Ovary (tissue), 9 donors: ENCODE measurements around the gene GRIK5. TPM values are rescaled to one million over a fixed set of nuclear protein-coding genes. Genes with fewer than 3 reads are reported as not detected.

Experiments
- DNase-seq, 5 donors: peaks; one replicate each; pipeline ENCODE4 v3.0.0-alpha.2; 2019 to 2020
- H3K27ac ChIP-seq, 2 donors: fragments of 200-600 bp; one replicate each; pipeline versions ENCODE4 v1.5.1 to v1.8.0; 2019 to 2022
- H3K27me3 ChIP-seq: fragments of 200-600 bp; one replicate; pipeline ENCODE4 v1.8.0; 2022
- H3K36me3 ChIP-seq: fragments of 200-600 bp; sonication (generic); one replicate; pipeline ENCODE4 v1.5.1; 2019
- H3K4me1 ChIP-seq: one replicate; pipeline ENCODE4 v1.8.1; 2013; ENCODE audit warnings: mild to moderate bottlenecking, moderate library complexity; ENCODE audit not compliant: insufficient read depth
- H3K4me3 ChIP-seq: fragments of 200-600 bp; sonication (generic); one replicate; pipeline ENCODE4 v1.5.1; 2017
- H3K9me3 ChIP-seq, 2 donors: fragments of 200-600 bp in 1 of 2; sonication (generic) in 1 of 2; one replicate each; pipeline versions ENCODE4 v1.5.1 to v1.8.1; 2013 to 2019; ENCODE audit warnings: mild to moderate bottlenecking in 1 of 2, moderate library complexity in 1 of 2
- EP300 ChIP-seq: sonication (generic); formaldehyde crosslinking; IDR thresholded peaks from one replicate; pipeline ENCODE4 v1.6.1; 2017; ENCODE audit warnings: antibody characterized with exemption
- POLR2A ChIP-seq: fragments of 450-650 bp; IDR thresholded peaks from one replicate; pipeline ENCODE4 v1.6.1; 2017; ENCODE audit warnings: antibody characterized with exemption, mild to moderate bottlenecking, moderate library complexity
- WGBS, 3 donors: extraction: QIAGEN DNeasy Blood & Tissue Kit in 1 of 3; methylation state at CpG; one replicate each; pipeline versions ENCODE4 v1.1.5 to v1.1.7; 2013 to 2017; 5-methylcytosine and 5-hydroxymethylcytosine counted together
- intact Hi-C, 4 donors: fragments of 100-400 bp; cut with DNase I; formaldehyde crosslinking; loops; one replicate each; pipeline versions ENCODE4 v1.11.0 to v1.15.1; 2022 to 2023
- polyA plus RNA-seq, 2 donors: library from polyadenylated mRNA; stranded (reverse); fragments of 200-250 nt in 1 of 2; fragments of 350-450 nt in 1 of 2; fragmentation: Illumina TruSeq in 1 of 2; extraction: RNeasy Lipid Tissue Mini Kit (QIAGEN cat#74804) in 1 of 2; gene quantifications; one replicate each; pipeline ENCODE4 v1.2.3, GENCODE V29; 2013 to 2014
- total RNA-seq, 7 donors: library from RNA; depleted of rRNA in 2 of 7; stranded (reverse); fragments of >200 nt in 2 of 7; fragmentation: NEBNext Ultra II Directional in 3 of 7; extraction: Animal tissue kit (Norgen Biotek cat#: 25700) in 3 of 7; gene quantifications; one replicate each; pipeline versions ENCODE4 v1.1.0 to v1.2.4, GENCODE V29; 2016 to 2023
- TF ChIP-seq, protein P1 (sequence below), 3 donors: fragments of 450-650 bp in 2 of 3; fragments of 200-600 bp in 1 of 3; IDR thresholded peaks; one replicate each; pipeline versions ENCODE4 v1.5.1 to v1.8.0; 2016 to 2022; ENCODE audit warnings: antibody characterized with exemption in 3 of 3, mild to moderate bottlenecking in 1 of 3
- donor health status: DM: no; HTN: no; CAD: no; lungs with moderate emphysema.
- donor health status: DM: no; HTN: no; CAD: no.
- donor health status: Bipolar disorder and iron deficiency.
- donor health status: DM: yes; HTN: yes; CAD: no.
- donor health status: DM: no; HTN: no; CAD: no.
- donor health status: DM: yes; HTN: yes; CAD: no.

The GRIK5 gene
- total and polyA plus RNA-seq, 9 donors, result 1.7 to 16.3 (median 3.7) TPM

DNA sequence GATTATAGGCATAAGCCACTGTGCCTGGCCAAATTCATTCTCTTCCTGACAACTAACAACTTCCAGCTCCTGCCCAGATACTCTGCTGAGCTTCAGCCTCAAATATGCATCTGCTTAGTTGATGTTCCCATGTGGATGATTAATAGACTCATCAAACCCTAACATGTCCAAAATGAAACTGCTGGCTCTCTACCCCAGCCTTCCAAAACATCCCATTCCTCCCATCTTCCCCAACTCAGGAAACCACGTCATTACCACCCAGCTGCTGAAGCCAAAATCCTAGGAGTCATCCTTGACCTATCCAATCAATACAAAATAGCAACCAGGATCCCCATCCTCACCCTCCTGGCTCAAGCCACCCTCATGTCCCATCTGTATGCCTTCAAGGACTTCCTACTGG is 41.4 kb upstream of the GRIK5 start:
- H3K27ac ChIP-seq, result no peak overlapping the region
- peaks cover 4% of the 10 kb centered on the region for H3K4me1 ChIP-seq
- no peaks in the 10 kb centered on the region for H3K36me3 ChIP-seq
- no peak for TF ChIP-seq POLR2A
- TF ChIP-seq, protein P1, sequence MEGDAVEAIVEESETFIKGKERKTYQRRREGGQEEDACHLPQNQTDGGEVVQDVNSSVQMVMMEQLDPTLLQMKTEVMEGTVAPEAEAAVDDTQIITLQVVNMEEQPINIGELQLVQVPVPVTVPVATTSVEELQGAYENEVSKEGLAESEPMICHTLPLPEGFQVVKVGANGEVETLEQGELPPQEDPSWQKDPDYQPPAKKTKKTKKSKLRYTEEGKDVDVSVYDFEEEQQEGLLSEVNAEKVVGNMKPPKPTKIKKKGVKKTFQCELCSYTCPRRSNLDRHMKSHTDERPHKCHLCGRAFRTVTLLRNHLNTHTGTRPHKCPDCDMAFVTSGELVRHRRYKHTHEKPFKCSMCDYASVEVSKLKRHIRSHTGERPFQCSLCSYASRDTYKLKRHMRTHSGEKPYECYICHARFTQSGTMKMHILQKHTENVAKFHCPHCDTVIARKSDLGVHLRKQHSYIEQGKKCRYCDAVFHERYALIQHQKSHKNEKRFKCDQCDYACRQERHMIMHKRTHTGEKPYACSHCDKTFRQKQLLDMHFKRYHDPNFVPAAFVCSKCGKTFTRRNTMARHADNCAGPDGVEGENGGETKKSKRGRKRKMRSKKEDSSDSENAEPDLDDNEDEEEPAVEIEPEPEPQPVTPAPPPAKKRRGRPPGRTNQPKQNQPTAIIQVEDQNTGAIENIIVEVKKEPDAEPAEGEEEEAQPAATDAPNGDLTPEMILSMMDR (IDR thresholded peaks at IDR 0.05), result no peak
- TF ChIP-seq EP300, result no peak
- DNase-seq, result no peak
- H3K4me3 ChIP-seq, result no peak overlapping the region
- no peaks in the 10 kb centered on the region for H3K27me3 ChIP-seq
- 40 to 59% (median 44%) methylated on average over 1 of the region's 1 CpG for WGBS, 3 donors
- intact Hi-C loops, result no loop called here
- no peaks in the 10 kb centered on the region for H3K9me3 ChIP-seq

DNA sequence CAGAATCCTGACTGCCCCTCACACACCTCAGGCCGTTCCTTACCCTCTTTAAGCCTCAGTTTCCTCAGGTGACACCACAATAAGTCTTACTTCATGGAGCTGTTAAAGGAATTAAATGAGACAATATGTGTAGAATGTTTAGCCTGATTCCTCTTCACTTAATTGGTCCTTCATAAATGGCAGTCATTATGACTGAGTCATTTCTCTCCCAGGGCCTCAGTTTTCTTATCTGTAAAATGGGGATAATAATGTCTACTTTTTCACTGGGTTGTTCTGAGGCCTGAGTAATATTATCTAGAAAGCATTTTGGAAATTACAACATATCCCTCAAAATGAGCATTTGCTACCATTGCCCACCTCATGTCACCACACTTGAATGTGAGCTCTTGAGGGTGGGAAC is 40.7 kb upstream of the GRIK5 start:
- Histone ChIP-seq H3K4me3 (no peak overlapping the region), H3K36me3 (no peaks in the 10 kb centered on the region), H3K9me3 (no peaks in the 10 kb centered on the region), H3K27me3 (no peaks in the 10 kb centered on the region), H3K27ac (no peak overlapping the region), H3K4me1 (peaks cover 4% of the 10 kb centered on the region)
- WGBS, 3 donors, result 88 to 90% (median 89%) methylated on average over 1 of the region's 1 CpG
- TF ChIP-seq EP300 (no peak), POLR2A (no peak)
- TF ChIP-seq, protein P1 (IDR thresholded peaks at IDR 0.05), result no peak
- DNase-seq, result no peak
- intact Hi-C loops, result no loop called here

DNA sequence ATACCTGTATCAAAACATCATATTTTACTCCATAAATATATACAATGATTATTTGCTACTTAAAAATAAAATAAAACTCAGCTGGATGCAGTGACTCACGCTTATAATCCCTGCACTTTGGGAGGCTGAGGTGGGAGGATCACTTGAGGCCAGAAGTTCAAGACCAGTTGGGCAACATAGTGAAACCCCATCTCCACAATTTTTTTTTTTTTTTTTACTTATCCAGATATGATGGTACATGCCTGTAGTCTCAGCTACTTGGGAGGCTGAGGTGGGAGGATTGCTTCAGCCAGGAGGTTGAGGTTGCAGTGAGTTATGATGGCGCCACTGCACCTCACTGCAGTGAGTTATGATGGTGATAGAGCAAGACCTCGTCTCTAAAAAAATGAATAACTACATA is 39.9 kb upstream of the GRIK5 start:
- Histone ChIP-seq H3K27ac (no peak overlapping the region), H3K27me3 (no peaks in the 10 kb centered on the region), H3K4me3 (no peak overlapping the region), H3K4me1 (peaks cover 4% of the 10 kb centered on the region), H3K36me3 (no peaks in the 10 kb centered on the region), H3K9me3 (no peaks in the 10 kb centered on the region)
- 41 to 56% (median 48%) methylated on average over 3 of the region's 3 CpGs for WGBS, 3 donors
- TF ChIP-seq EP300 (no peak), POLR2A (no peak)
- TF ChIP-seq, protein P1 (IDR thresholded peaks at IDR 0.05), result no peak
- intact Hi-C loops, result no loop called here
- DNase-seq, result no peak

DNA sequence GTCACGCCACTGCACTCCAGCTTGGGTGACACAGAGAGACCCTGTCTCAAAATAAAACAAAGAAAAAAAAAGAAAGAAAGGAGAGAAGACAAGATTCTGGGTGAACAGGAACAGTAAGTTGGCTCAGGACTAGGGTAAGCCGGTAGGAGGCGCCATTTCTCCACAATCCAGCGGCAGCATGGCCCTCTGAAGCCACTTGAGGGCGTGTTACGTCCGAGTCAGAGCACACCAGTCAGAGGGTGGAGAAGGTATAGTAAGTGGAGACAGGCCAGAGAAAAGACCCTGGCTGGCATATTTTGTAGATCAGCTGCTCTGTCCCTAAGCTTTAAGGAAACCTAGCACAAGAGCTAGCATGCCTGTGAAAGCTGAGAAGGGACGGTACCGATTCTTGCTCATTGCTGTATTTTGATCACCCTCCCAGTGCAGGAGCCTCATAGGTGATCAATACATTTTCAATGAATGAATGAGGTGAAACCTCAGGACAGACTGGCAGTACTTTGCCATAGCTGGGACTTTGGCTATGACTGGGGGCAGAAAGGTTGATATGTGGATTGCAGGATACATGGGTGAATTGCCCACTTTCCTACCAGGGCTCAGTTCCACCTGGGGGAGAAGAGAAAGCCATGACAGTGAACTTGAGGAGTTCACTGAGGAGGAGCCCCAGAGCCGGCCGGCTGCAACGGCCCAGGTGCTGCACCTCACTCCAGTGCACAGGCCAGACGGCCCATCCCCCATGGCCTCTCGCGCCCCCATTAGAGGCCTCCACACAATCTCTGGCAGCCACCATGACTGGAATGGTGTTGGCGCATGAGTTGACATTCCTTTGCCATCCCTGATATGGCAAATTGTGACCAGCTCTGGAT is 38.8 kb upstream of the GRIK5 start:
- no peaks in the 10 kb centered on the region for H3K27me3 ChIP-seq
- peaks cover 4% of the 10 kb centered on the region for H3K4me1 ChIP-seq
- WGBS, 3 donors, result 14 to 25% (median 19%) methylated on average over 16 of the region's 16 CpGs
- no peak for TF ChIP-seq EP300
- TF ChIP-seq, protein P1 (IDR thresholded peaks at IDR 0.05), result peak in 1 of 3 donors; percentile 51
- DNase-seq, result peak; percentile 30 to 63 (median 46)
- no peak overlapping the region for H3K4me3 ChIP-seq
- H3K27ac ChIP-seq, result no peak overlapping the region
- H3K36me3 ChIP-seq, result no peaks in the 10 kb centered on the region
- intact Hi-C loops, result no loop called here
- no peaks in the 10 kb centered on the region for H3K9me3 ChIP-seq
